Esophagus muscularis mucosa (tissue), 4 donors: ENCODE data around the gene STK4. TPM values are rescaled to one million over a fixed set of nuclear protein-coding genes. Genes with fewer than 3 reads are reported as not detected.
A peak's percentile ranks its signal among the peaks of the same experiment; 100 is the strongest.

Experiments used
- DNase-seq: peaks from one replicate; pipeline ENCODE4 v3.0.0-alpha.2; 2017; ENCODE audit errors: extremely low spot score
- H3K27ac ChIP-seq, 4 donors: fragments of 200-600 bp; sonication (generic); replicated peaks in 1 of 4; 1 replicate in 3 of 4; 2 replicates in 1 of 4; pipeline ENCODE4 v1.5.1; 2016 to 2019; ENCODE audit warnings: mild to moderate bottlenecking in 1 of 4
- H3K27me3 ChIP-seq, 4 donors: fragments of 200-600 bp; sonication (generic); one replicate each; pipeline versions ENCODE4 v1.5.1 to v1.6.0; 2016 to 2019
- H3K36me3 ChIP-seq, 4 donors: fragments of 200-600 bp; sonication (generic); one replicate each; pipeline ENCODE4 v1.5.1; 2016 to 2019
- H3K4me1 ChIP-seq, 4 donors: fragments of 200-600 bp; sonication (generic); one replicate each; pipeline ENCODE4 v1.5.1; 2016 to 2019
- H3K4me3 ChIP-seq, 4 donors: fragments of 200-600 bp; sonication (generic); 1 replicate in 2 of 4; 2 replicates in 2 of 4; pipeline ENCODE4 v1.5.1; 2016 to 2019; ENCODE audit warnings: mild to moderate bottlenecking in 4 of 4, moderate library complexity in 1 of 4
- H3K9me3 ChIP-seq, 4 donors: fragments of 200-600 bp; sonication (generic); 1 replicate in 3 of 4; 2 replicates in 1 of 4; pipeline ENCODE4 v1.5.1; 2016 to 2019
- EP300 ChIP-seq: sonication (generic); formaldehyde crosslinking; IDR thresholded peaks from one replicate; pipeline ENCODE4 v1.6.1; 2017; ENCODE audit warnings: antibody characterized with exemption
- POLR2A ChIP-seq: fragments of 450-650 bp; IDR thresholded peaks from one replicate; pipeline ENCODE4 v1.6.1; 2017; ENCODE audit warnings: antibody characterized with exemption, moderate library complexity, mild to moderate bottlenecking, low read depth
- POLR2AphosphoS5 ChIP-seq, 2 donors: sonication (generic); formaldehyde crosslinking; IDR thresholded peaks; one replicate each; pipeline ENCODE4 v1.6.1; 2017; ENCODE audit warnings: antibody characterized with exemption in 2 of 2
- WGBS: methylation state at CpG from one replicate; pipeline ENCODE4 v1.1.5; 2018; 5-methylcytosine and 5-hydroxymethylcytosine counted together
- intact Hi-C: fragments of 100-400 bp; cut with DNase I; formaldehyde crosslinking; loops from one replicate; pipeline ENCODE4 v1.15.1; 2023
- total RNA-seq, 4 donors: library from RNA; depleted of rRNA; stranded (reverse); fragments of >200 nt; gene quantifications; one replicate each; pipeline versions ENCODE4 v1.1.0 to v1.2.1, GENCODE V29; 2016
- TF ChIP-seq, protein P1 (sequence below), 3 experiments: fragments of 200-600 bp in 2 of 3; fragments of 450-650 bp in 1 of 3; sonication (generic) in 2 of 3; IDR thresholded peaks; one replicate each; pipeline ENCODE4 v1.5.1; 2017 to 2019; ENCODE audit warnings: antibody characterized with exemption in 3 of 3, mild to moderate bottlenecking in 2 of 3, moderate library complexity in 1 of 3

The STK4 gene
- total RNA-seq, 4 donors from 2014 or later, result 26.0 to 31.6 (median 27.7) TPM

DNA sequence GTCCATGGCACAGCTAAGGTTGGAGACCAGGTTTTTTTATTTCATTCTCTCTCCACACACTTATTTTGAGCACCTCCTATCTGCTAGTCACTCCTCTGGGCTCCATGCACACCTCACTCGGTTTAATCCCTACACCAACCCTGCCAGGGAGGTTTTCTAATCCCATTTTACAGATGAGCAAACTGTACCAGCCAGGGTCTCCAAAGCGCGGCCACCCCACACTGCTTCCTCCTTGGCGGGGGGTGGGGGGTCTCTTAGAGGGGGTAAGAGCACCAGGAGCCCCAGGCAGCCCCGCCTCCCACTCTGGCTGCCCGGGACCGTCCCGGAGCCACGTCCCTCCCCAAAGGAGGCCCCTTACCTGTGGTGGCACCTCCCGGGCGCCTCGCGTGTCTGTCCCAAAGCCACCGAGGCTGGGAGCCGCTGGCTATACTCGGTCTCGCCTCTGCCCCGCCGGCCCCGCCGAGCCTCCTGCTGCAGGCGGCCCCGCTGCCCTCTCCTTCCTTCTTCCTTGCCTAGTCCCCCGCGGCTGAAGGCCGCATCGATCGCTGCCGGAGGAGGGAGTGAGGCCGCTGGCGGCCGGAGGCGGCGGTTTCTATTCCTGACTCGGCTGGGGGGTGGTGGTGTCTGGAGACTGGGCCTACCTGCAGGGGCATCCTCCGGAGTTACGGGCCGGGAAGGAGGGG is 134.4 kb downstream of the STK4 start, which contains the start of gene KCNS1:
Gene KCNS1, minus strand, starts transcription at position 565 of the 683 bp plus-strand sequence. CDS start 1,891 bp downstream, outside the sequence.
- H3K9me3 ChIP-seq, result peaks cover 0 to 5% (median 0%) of the 10 kb centered on the region in 4 donors
- peak within 1 kb of the TSS in 1 of 4 donors; percentile 3 for H3K4me3 ChIP-seq
- 38% methylated on average over 4 of the region's 38 CpGs for WGBS
- H3K36me3 ChIP-seq, result no peaks in the 10 kb centered on the region
- no peak for TF ChIP-seq EP300
- TF ChIP-seq POLR2A, result no peak
- TF ChIP-seq POLR2AphosphoS5 (IDR thresholded peaks at IDR 0.05), result no peak
- TF ChIP-seq, protein P1, sequence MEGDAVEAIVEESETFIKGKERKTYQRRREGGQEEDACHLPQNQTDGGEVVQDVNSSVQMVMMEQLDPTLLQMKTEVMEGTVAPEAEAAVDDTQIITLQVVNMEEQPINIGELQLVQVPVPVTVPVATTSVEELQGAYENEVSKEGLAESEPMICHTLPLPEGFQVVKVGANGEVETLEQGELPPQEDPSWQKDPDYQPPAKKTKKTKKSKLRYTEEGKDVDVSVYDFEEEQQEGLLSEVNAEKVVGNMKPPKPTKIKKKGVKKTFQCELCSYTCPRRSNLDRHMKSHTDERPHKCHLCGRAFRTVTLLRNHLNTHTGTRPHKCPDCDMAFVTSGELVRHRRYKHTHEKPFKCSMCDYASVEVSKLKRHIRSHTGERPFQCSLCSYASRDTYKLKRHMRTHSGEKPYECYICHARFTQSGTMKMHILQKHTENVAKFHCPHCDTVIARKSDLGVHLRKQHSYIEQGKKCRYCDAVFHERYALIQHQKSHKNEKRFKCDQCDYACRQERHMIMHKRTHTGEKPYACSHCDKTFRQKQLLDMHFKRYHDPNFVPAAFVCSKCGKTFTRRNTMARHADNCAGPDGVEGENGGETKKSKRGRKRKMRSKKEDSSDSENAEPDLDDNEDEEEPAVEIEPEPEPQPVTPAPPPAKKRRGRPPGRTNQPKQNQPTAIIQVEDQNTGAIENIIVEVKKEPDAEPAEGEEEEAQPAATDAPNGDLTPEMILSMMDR (IDR thresholded peaks at IDR 0.05), result no peak
- H3K27ac ChIP-seq, result no peak within 1 kb of the TSS
- intact Hi-C loops, result no loop called here
- DNase-seq, result no peak
- H3K27me3 ChIP-seq, result peaks cover 0 to 75% (median 32%) of the 10 kb centered on the region in 4 donors
- H3K4me1 ChIP-seq, result peaks cover 6 to 25% (median 20%) of the 10 kb centered on the region in 4 donors

DNA sequence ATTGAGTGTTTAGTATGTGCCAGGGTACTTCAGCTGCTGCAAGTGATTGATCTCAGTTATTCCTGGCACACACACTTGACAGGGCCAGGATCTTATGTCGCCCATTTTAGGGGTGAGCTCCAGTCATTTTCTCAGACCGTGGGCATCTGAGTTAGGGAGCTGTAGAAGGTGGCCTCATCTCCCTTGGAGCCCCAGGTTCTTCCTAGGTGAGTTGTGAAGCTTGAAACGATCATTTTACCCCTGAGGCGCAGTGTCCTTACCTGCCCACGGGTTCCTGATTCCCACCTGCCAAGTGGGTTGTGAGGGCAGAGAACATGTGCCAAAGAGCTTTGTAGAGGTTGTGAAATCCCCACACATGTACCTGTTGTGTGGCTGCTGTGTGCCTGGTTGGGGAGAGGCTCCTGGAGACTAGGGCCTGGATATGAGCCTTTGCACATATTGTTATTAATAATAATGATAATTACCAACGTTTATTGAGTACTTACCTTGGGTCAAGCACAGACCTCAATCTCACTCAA is 135.1 kb downstream of the STK4 start:
- DNase-seq, result no peak
- Histone ChIP-seq H3K36me3 (no peaks in the 10 kb centered on the region), H3K4me3 (no peak overlapping the region), H3K27ac (no peak overlapping the region), H3K4me1 (peaks cover 6 to 23% (median 20%) of the 10 kb centered on the region in 4 donors), H3K9me3 (peaks cover 0 to 5% (median 0%) of the 10 kb centered on the region in 4 donors), H3K27me3 (peaks cover 0 to 74% (median 29%) of the 10 kb centered on the region in 4 donors)
- intact Hi-C loops, result no loop called here
- TF ChIP-seq, protein P1 (IDR thresholded peaks at IDR 0.05), result no peak
- TF ChIP-seq POLR2A, result no peak
- TF ChIP-seq POLR2AphosphoS5 (IDR thresholded peaks at IDR 0.05), result no peak
- WGBS, result 79% methylated on average over 5 of the region's 6 CpGs

DNA sequence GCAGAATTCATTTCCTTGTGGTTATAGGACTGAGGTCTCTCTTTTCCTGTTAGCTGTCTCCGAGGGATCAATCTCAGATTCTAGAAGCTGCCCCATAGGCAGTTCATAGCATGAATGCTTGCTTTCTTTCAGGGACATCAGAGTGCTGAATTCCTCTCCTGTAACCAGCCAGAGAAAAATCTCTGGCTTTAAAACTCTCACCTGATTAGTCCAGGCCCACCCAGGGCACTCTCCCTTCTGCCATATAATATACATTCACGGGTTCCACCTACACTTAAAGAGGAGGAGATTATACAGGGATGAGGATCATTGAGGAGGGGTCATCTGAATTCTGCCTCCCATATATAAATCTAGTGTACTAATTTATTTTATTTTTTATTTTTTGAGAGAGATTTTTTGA is 136.8 kb downstream of the STK4 start:
- TF ChIP-seq EP300 (no peak), POLR2AphosphoS5 (IDR thresholded peaks at IDR 0.05) (no peak), POLR2A (no peak)
- TF ChIP-seq, protein P1 (IDR thresholded peaks at IDR 0.05), result no peak
- intact Hi-C loops, result no loop called here
- peaks cover 0 to 66% (median 14%) of the 10 kb centered on the region in 4 donors for H3K27me3 ChIP-seq
- no peaks in the 10 kb centered on the region for H3K36me3 ChIP-seq
- no peak overlapping the region for H3K27ac ChIP-seq
- H3K4me3 ChIP-seq, result no peak overlapping the region
- 83% methylated on average over 2 of the region's 2 CpGs for WGBS
- H3K4me1 ChIP-seq, result peaks cover 2 to 14% (median 13%) of the 10 kb centered on the region in 4 donors
- peaks cover 0 to 5% (median 0%) of the 10 kb centered on the region in 4 donors for H3K9me3 ChIP-seq
- DNase-seq, result no peak

DNA sequence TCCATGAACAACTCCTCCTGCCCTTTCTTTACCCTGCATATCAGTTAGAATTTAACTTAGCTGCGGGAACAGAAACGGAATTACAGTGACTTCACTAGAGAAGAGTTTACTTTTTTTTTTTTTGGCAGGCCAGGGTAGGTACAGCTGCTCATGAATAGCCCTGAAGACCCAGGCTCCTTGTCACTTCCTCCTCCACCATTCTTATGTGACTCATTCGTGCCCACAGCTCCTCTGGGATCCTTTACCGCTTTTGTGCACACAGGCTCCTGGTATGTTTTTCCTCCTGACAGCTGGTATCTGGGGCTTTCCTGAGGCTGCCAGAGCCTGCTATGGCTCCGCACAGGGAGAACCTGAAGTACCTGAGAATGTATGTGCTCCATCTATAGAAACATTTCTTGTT is 138.5 kb downstream of the STK4 start:
- peaks cover 0 to 5% (median 0%) of the 10 kb centered on the region in 4 donors for H3K9me3 ChIP-seq
- intact Hi-C loops, result no loop called here
- no peak for DNase-seq
- peaks cover 0 to 55% (median 7%) of the 10 kb centered on the region in 4 donors for H3K27me3 ChIP-seq
- H3K4me1 ChIP-seq, result peaks cover 0 to 7% (median 6%) of the 10 kb centered on the region in 4 donors
- H3K4me3 ChIP-seq, result no peak overlapping the region
- H3K36me3 ChIP-seq, result no peaks in the 10 kb centered on the region
- no peak for TF ChIP-seq POLR2A
- TF ChIP-seq POLR2AphosphoS5 (IDR thresholded peaks at IDR 0.05), result no peak
- TF ChIP-seq, protein P1 (IDR thresholded peaks at IDR 0.05), result no peak
- no peak for TF ChIP-seq EP300
- no peak overlapping the region for H3K27ac ChIP-seq
- 83% methylated on average over 5 of the region's 5 CpGs for WGBS
